GM12891 (cell line): Measurements from ENCODE around the gene NUDT17.
"Not testable (repeated sequence)": the region's sequence is repeated elsewhere in the genome, so short reads cannot be mapped to it uniquely, and the experiment has no call there.

Source experiments
- POLR2A ChIP-seq: IDR thresholded peaks from 2 replicates; pipeline ENCODE4 v1.6.1; 2011; ENCODE audit warnings: low read depth, low read length, control low read depth
- POLR2AphosphoS5 ChIP-seq: IDR thresholded peaks from 2 replicates; pipeline ENCODE4 v1.6.1; 2011; ENCODE audit warnings: low read depth, low read length, control low read depth
- SPI1 ChIP-seq: IDR thresholded peaks from 2 replicates; pipeline ENCODE4 v1.6.1; 2011; ENCODE audit warnings: low read depth, low read length, control low read depth
- TAF1 ChIP-seq: IDR thresholded peaks from 2 replicates; pipeline ENCODE4 v1.6.1; 2011; ENCODE audit warnings: low read depth, low read length, control low read depth

- TF ChIP-seq POLR2A, TAF1, POLR2AphosphoS5, SPI1: not testable (repeated sequence)
Observed at GRCh38 chr1:145822779-145823331, 22.6 kb upstream of the NUDT17 start.
